Choroid plexus epithelial cell (primary cell): ENCODE measurements around the gene MKRN2.

Source experiments
- DNase-seq: peaks from one replicate; pipeline ENCODE4 v3.0.0-alpha.2; 2010; ENCODE audit warnings: low read depth
- H3K4me3 ChIP-seq: 2 replicates; pipeline ENCODE4 v1.5.1; 2011; ENCODE audit warnings: low read depth, mild to moderate bottlenecking, control low read depth, low read length, moderate library complexity
- CTCF ChIP-seq: conservative IDR thresholded peaks from 2 replicates; pipeline ENCODE4 v1.5.1; 2011; ENCODE audit warnings: low read depth, mild to moderate bottlenecking, control low read depth, inconsistent platforms, low read length, moderate library complexity

MKRN2 gene

GRCh38 chr3:12515631-12516030, 41.3 kb upstream of the MKRN2 start:
- DNase-seq, result no peak
- TF ChIP-seq CTCF, result no peak
- H3K4me3 ChIP-seq, result no peak overlapping the region

GRCh38 chr3:12516873-12517272, 40.0 kb upstream of the MKRN2 start:
- no peak overlapping the region for H3K4me3 ChIP-seq
- DNase-seq, result no peak
- TF ChIP-seq CTCF, result no peak

GRCh38 chr3:12518261-12519028, 38.4 kb upstream of the MKRN2 start:
- no peak overlapping the region for H3K4me3 ChIP-seq
- peak; percentile 15 for DNase-seq
- no peak for TF ChIP-seq CTCF

- H3K4me3 ChIP-seq, result no peak overlapping the region
- DNase-seq, result no peak
Observed at GRCh38 chr3:12521010-12521409, 35.9 kb upstream of the MKRN2 start.

GRCh38 chr3:12522721-12523120, 34.2 kb upstream of the MKRN2 start:
- peak; percentile 10 for TF ChIP-seq CTCF
- H3K4me3 ChIP-seq, result no peak overlapping the region
- no peak for DNase-seq

More at GRCh38 chr3:12521010-12521409, 35.9 kb upstream of the MKRN2 start:
- no peak for TF ChIP-seq CTCF

- no peak overlapping the region for H3K4me3 ChIP-seq
- no peak for TF ChIP-seq CTCF
- DNase-seq, result no peak
Observed at GRCh38 chr3:12527757-12528143, 29.1 kb upstream of the MKRN2 start.

- H3K4me3 ChIP-seq, result no peak overlapping the region
- TF ChIP-seq CTCF, result no peak
- no peak for DNase-seq
Observed at GRCh38 chr3:12532182-12532581, 24.7 kb upstream of the MKRN2 start.
